GM23248 (cell line): ENCODE results near the gene FAM131A. TPM values are rescaled to one million over a fixed set of nuclear protein-coding genes. Genes with fewer than 3 reads are reported as not detected.

Experiments used
- DNase-seq: peaks from one replicate; pipeline ENCODE4 v3.0.0-alpha.2; 2015
- H2AFZ ChIP-seq: fragments of 200-600 bp; sonication (generic); 2 replicates; pipeline ENCODE4 v1.6.1; 2016; ENCODE audit warnings: antibody characterized with exemption
- H3F3A ChIP-seq: fragments of 200-600 bp; sonication (generic); 2 replicates; pipeline ENCODE4 v1.6.1; 2016; ENCODE audit warnings: mild to moderate bottlenecking, antibody characterized with exemption, mixed run types; ENCODE audit not compliant: insufficient read depth
- H3K27ac ChIP-seq: fragments of 200-600 bp; sonication (generic); 2 replicates; pipeline ENCODE4 v1.5.1; 2016; ENCODE audit warnings: mild to moderate bottlenecking
- H3K27me3 ChIP-seq: fragments of 200-600 bp; sonication (generic); replicated peaks from 2 replicates; pipeline ENCODE4 v1.6.1; 2016; ENCODE audit warnings: mild to moderate bottlenecking; ENCODE audit not compliant: insufficient read depth
- H3K36me3 ChIP-seq: fragments of 200-600 bp; sonication (generic); 2 replicates; pipeline ENCODE4 v1.6.1; 2016; ENCODE audit warnings: low read depth, mild to moderate bottlenecking
- H3K4me1 ChIP-seq: fragments of 200-600 bp; sonication (generic); 2 replicates; pipeline ENCODE4 v1.6.1; 2016; ENCODE audit warnings: mild to moderate bottlenecking; ENCODE audit not compliant: insufficient read depth
- H3K4me2 ChIP-seq: fragments of 200-600 bp; sonication (generic); one replicate; pipeline ENCODE4 v1.6.1; 2016; ENCODE audit warnings: mild to moderate bottlenecking; ENCODE audit not compliant: unreplicated experiment
- H3K4me3 ChIP-seq: fragments of 200-600 bp; sonication (generic); 2 replicates; pipeline ENCODE4 v1.5.1; 2016; ENCODE audit warnings: mild to moderate bottlenecking
- H3K79me2 ChIP-seq: fragments of 200-600 bp; sonication (generic); 2 replicates; pipeline ENCODE4 v1.6.1; 2016; ENCODE audit warnings: mild to moderate bottlenecking; ENCODE audit not compliant: insufficient read depth
- H3K9ac ChIP-seq: fragments of 200-600 bp; sonication (generic); 2 replicates; pipeline ENCODE4 v1.6.1; 2016; ENCODE audit warnings: mild to moderate bottlenecking
- H3K9me2 ChIP-seq: fragments of 200-600 bp; sonication (generic); 2 replicates; pipeline ENCODE4 v1.6.1; 2016; ENCODE audit warnings: mixed run types, mild to moderate bottlenecking, moderate library complexity; ENCODE audit not compliant: insufficient read depth
- H3K9me3 ChIP-seq: fragments of 200-600 bp; sonication (generic); one replicate; pipeline ENCODE4 v1.6.1; 2017; ENCODE audit warnings: low read depth
- H4K20me1 ChIP-seq: fragments of 200-600 bp; sonication (generic); 2 replicates; pipeline ENCODE4 v1.6.0; 2016; ENCODE audit not compliant: insufficient read depth
- EZH2 ChIP-seq: fragments of 200-600 bp; sonication (generic); IDR thresholded peaks from 2 replicates; pipeline ENCODE4 v1.6.1; 2018; ENCODE audit warnings: antibody characterized with exemption, mild to moderate bottlenecking; ENCODE audit not compliant: insufficient read depth, poor library complexity, severe bottlenecking
- EZH2phosphoT487 ChIP-seq: fragments of 200-600 bp; sonication (generic); IDR thresholded peaks from 2 replicates; pipeline ENCODE4 v1.6.1; 2018; ENCODE audit warnings: antibody characterized with exemption, moderate library complexity, mild to moderate bottlenecking, low read depth; ENCODE audit not compliant: insufficient read depth
- WGBS, 2 experiments: methylation state at CpG; one replicate each; pipeline ENCODE4 v1.1.6; 2015 to 2017; ENCODE audit warnings: low lambda C conversion rate in 2 of 2, low coverage in 1 of 2; ENCODE audit errors: missing lambda C conversion rate in 2 of 2; 5-methylcytosine and 5-hydroxymethylcytosine counted together
- in situ Hi-C: fragments of 300-500 bp; cut with MboI; formaldehyde crosslinking; loops from 2 replicates; pipeline ENCODE4 v1.15.0; 2020
- polyA plus RNA-seq: library from polyadenylated mRNA; unstranded; fragments of >200 nt; fragmentation: Nextera tagmentation; extraction: Ambion mirVana; gene quantifications from 2 replicates; pipeline ENCODE4 v1.2.1, GENCODE V29; 2016
- total RNA-seq: library from RNA; depleted of rRNA; stranded (reverse); fragments of >200 nt; shearing (Covaris generic); gene quantifications from 2 replicates; pipeline ENCODE4 v1.2.3, GENCODE V29; 2014

Gene FAM131A
- total and polyA plus RNA-seq, 2 experiments from 2014 or later = 7.0 to 24.5 TPM

GRCh38 chr3:184332370-184333090, 4.9 kb upstream of the FAM131A start:
- Histone ChIP-seq H3K27me3 (no peaks in the 10 kb centered on the region), H3K27ac (peak overlapping the region; percentile 94), H3K4me1 (peaks cover 61% of the 10 kb centered on the region), H3K9me2 (no peaks in the 10 kb centered on the region), H2AFZ (no peak overlapping the region), H3K4me3 (no peak overlapping the region), H3K4me2 (peak overlapping the region; percentile 25), H4K20me1 (peaks cover 8% of the 10 kb centered on the region; the same call in 1 of the 2 replicates), H3K36me3 (peaks cover 65% of the 10 kb centered on the region), H3F3A (peaks cover 90% of the 10 kb centered on the region), H3K9ac (peak overlapping the region; percentile 88), H3K79me2 (peaks cover 70% of the 10 kb centered on the region), H3K9me3 (no peaks in the 10 kb centered on the region)
- in situ Hi-C loops = no loop called here
- DNase-seq = peak; percentile 95
- WGBS, 2 experiments = 44 to 45% methylated on average over 10 of the region's 10 CpGs
- TF ChIP-seq EZH2phosphoT487 (no peak), EZH2 (no peak)

GRCh38 chr3:184333190-184333589, 4.2 kb upstream of the FAM131A start:
- peaks cover 67% of the 10 kb centered on the region for H3K4me1 ChIP-seq
- WGBS, 2 experiments = 68 to 72% methylated on average over 6 of the region's 6 CpGs
- peaks cover 8% of the 10 kb centered on the region; the same call in 1 of the 2 replicates for H4K20me1 ChIP-seq
- no peak overlapping the region for H3K4me2 ChIP-seq
- H3K4me3 ChIP-seq = no peak overlapping the region
- no peaks in the 10 kb centered on the region for H3K9me3 ChIP-seq
- H3K36me3 ChIP-seq = peaks cover 58% of the 10 kb centered on the region
- H2AFZ ChIP-seq = no peak overlapping the region
- H3K27ac ChIP-seq = peak overlapping the region; percentile 94
- H3K9ac ChIP-seq = peak overlapping the region; percentile 88
- no peaks in the 10 kb centered on the region for H3K9me2 ChIP-seq
- in situ Hi-C loops = no loop called here
- peaks cover 86% of the 10 kb centered on the region for H3F3A ChIP-seq
- DNase-seq = no peak
- no peaks in the 10 kb centered on the region for H3K27me3 ChIP-seq
- TF ChIP-seq EZH2phosphoT487 (no peak), EZH2 (no peak)
- H3K79me2 ChIP-seq = peaks cover 70% of the 10 kb centered on the region

GRCh38 chr3:184333700-184334099, 3.7 kb upstream of the FAM131A start:
- no peak overlapping the region for H3K4me2 ChIP-seq
- peaks cover 81% of the 10 kb centered on the region for H3F3A ChIP-seq
- in situ Hi-C loops = no loop called here
- H3K79me2 ChIP-seq = peaks cover 70% of the 10 kb centered on the region
- no peak for DNase-seq
- H3K27ac ChIP-seq = peak overlapping the region; percentile 94
- H4K20me1 ChIP-seq = peaks cover 8% of the 10 kb centered on the region; the same call in 1 of the 2 replicates
- peaks cover 72% of the 10 kb centered on the region for H3K4me1 ChIP-seq
- no peak for TF ChIP-seq EZH2phosphoT487
- TF ChIP-seq EZH2 = no peak
- 67% methylated on average over 3 of the region's 3 CpGs for WGBS, 2 experiments
- H3K4me3 ChIP-seq = no peak overlapping the region
- H3K9me3 ChIP-seq = no peaks in the 10 kb centered on the region
- H3K9me2 ChIP-seq = no peaks in the 10 kb centered on the region
- H2AFZ ChIP-seq = no peak overlapping the region
- H3K36me3 ChIP-seq = peaks cover 53% of the 10 kb centered on the region
- no peaks in the 10 kb centered on the region for H3K27me3 ChIP-seq
- H3K9ac ChIP-seq = peak overlapping the region; percentile 88

- Histone ChIP-seq H3K27me3 (no peaks in the 10 kb centered on the region), H3K9me3 (no peaks in the 10 kb centered on the region), H3K4me3 (no peak overlapping the region), H3K36me3 (peaks cover 44% of the 10 kb centered on the region), H3K27ac (peak overlapping the region; percentile 94), H3K4me1 (peaks cover 72% of the 10 kb centered on the region), H4K20me1 (peaks cover 8% of the 10 kb centered on the region; the same call in 1 of the 2 replicates), H3F3A (peaks cover 72% of the 10 kb centered on the region), H3K79me2 (peaks cover 69% of the 10 kb centered on the region), H3K9ac (peak overlapping the region; percentile 88), H3K4me2 (peak overlapping the region; percentile 33), H2AFZ (no peak overlapping the region), H3K9me2 (no peaks in the 10 kb centered on the region)
- WGBS, 2 experiments = 29 to 38% methylated on average over 14 to 15 of the region's 15 CpGs
- TF ChIP-seq EZH2 (no peak), EZH2phosphoT487 (no peak)
- in situ Hi-C loops = no loop called here
- DNase-seq = peak; percentile 92
Observed at GRCh38 chr3:184334470-184335158, 2.8 kb upstream of the FAM131A start.
